ENCODE data around the gene ATG9B.
"Not testable (repeated sequence)": the region's sequence is repeated elsewhere in the genome, so short reads cannot be mapped to it uniquely, and the experiment has no call there.

The ATG9B gene

GRCh38 chr7:151058781-151059366, 34.6 kb upstream of the ATG9B start:
- DNase-seq, result peak; percentile 46

- peak; percentile 98 for DNase-seq
Measured at GRCh38 chr7:151057989-151058780, 33.9 kb upstream of the ATG9B start.

- DNase-seq, result no peak
Measured at GRCh38 chr7:151057506-151057988, 33.3 kb upstream of the ATG9B start, which contains the start of gene CDK5. Gene CDK5, minus strand, starts transcription at chr7:151057897. Its CDS starts 49 bp downstream, at chr7:151057848.

GRCh38 chr7:151056666-151057505, 32.6 kb upstream of the ATG9B start:
- no peak for DNase-seq

- no peak for DNase-seq
Measured at GRCh38 chr7:151056283-151056665, 32.0 kb upstream of the ATG9B start.

- DNase-seq, result no peak
Measured at GRCh38 chr7:151053751-151054150, 29.5 kb upstream of the ATG9B start.

- no peak for DNase-seq
Measured at GRCh38 chr7:151053096-151053495, 28.8 kb upstream of the ATG9B start.

- no peak for DNase-seq
Measured at GRCh38 chr7:151051108-151051507, 26.8 kb upstream of the ATG9B start.

GRCh38 chr7:151048911-151049463, 24.7 kb upstream of the ATG9B start:
- no peak for DNase-seq

GRCh38 chr7:151047976-151048815, 23.9 kb upstream of the ATG9B start, which contains the start of gene ASIC3:
Gene ASIC3, plus strand, starts transcription at chr7:151048531. Its CDS starts 355 bp downstream, at chr7:151048886.
- no peak for DNase-seq

- DNase-seq, result peak; percentile 27
Measured at GRCh38 chr7:151046603-151047573, 22.6 kb upstream of the ATG9B start.

GRCh38 chr7:151045967-151046366, 21.7 kb upstream of the ATG9B start:
- no peak for DNase-seq

GRCh38 chr7:151045262-151045661, 21.0 kb upstream of the ATG9B start:
- no peak for DNase-seq

- DNase-seq, result no peak
Measured at GRCh38 chr7:151043959-151044358, 19.7 kb upstream of the ATG9B start.

GRCh38 chr7:151043449-151043848, 19.2 kb upstream of the ATG9B start:
- DNase-seq, result not testable (repeated sequence)

GRCh38 chr7:151040616-151041375, 16.5 kb upstream of the ATG9B start:
- DNase-seq, result no peak

- DNase-seq, result no peak
Measured at GRCh38 chr7:151039850-151040548, 15.7 kb upstream of the ATG9B start.

GRCh38 chr7:151038951-151039849, 14.9 kb upstream of the ATG9B start:
- DNase-seq, result no peak
